WTC11 (cell line): ENCODE data around the gene CENPT. TPM values are rescaled to one million over a fixed set of nuclear protein-coding genes. Genes with fewer than 3 reads are reported as not detected.

Experiments
- ATAC-seq: fragments of 200-7000 bp; cut with Tn5 transposase; 2 replicates; pipeline ENCODE4 v1.10.0; 2021; ENCODE audit warnings: mild to moderate bottlenecking, moderate library complexity
- CTCF ChIA-PET: fragments of 300-600 bp; sonication (Branson Sonifier 250); formaldehyde crosslinking; loops from one replicate; lab custom pipeline; 2021; ENCODE audit warnings: antibody characterized with exemption; lab: Charles Lee
- POLR2A ChIA-PET: fragments of 350-600 bp; sonication (Branson Sonifier 250); formaldehyde crosslinking; loops from one replicate; lab custom pipeline; 2021; ENCODE audit warnings: antibody characterized with exemption; lab: Charles Lee
- DNase-seq: peaks from one replicate; pipeline ENCODE4 v3.0.0; 2021; ENCODE audit warnings: low spot score
- H3K27ac Mint-ChIP-seq: 2 replicates; pipeline ENCODE4 v1.8.0; 2021; ENCODE audit warnings: mixed read lengths
- H3K27me3 Mint-ChIP-seq: 2 replicates; pipeline ENCODE4 v1.8.0; 2021; ENCODE audit warnings: low read depth, mild to moderate bottlenecking, moderate library complexity, mixed read lengths
- H3K36me3 Mint-ChIP-seq: 2 replicates; pipeline ENCODE4 v1.8.0; 2021; ENCODE audit warnings: mixed read lengths
- H3K4me1 Mint-ChIP-seq: 2 replicates; pipeline ENCODE4 v1.8.0; 2022; ENCODE audit warnings: mixed read lengths
- H3K4me3 Mint-ChIP-seq: 2 replicates; pipeline ENCODE4 v1.8.0; 2021; ENCODE audit warnings: mild to moderate bottlenecking, moderate library complexity, mixed read lengths
- H3K9me3 Mint-ChIP-seq: 2 replicates; pipeline ENCODE4 v1.8.0; 2021; ENCODE audit warnings: mixed read lengths
- ESRRA ChIP-seq: sonication (generic); formaldehyde crosslinking; IDR thresholded peaks from 2 replicates; pipeline ENCODE4 v1.8.1; 2022; ENCODE audit warnings: mild to moderate bottlenecking, missing genetic modification reagents, borderline replicate concordance
- ETV6 ChIP-seq: sonication (generic); formaldehyde crosslinking; IDR thresholded peaks from 2 replicates; pipeline ENCODE4 v1.8.1; 2022; ENCODE audit warnings: mild to moderate bottlenecking, missing genetic modification reagents
- FOXK1 ChIP-seq: sonication (generic); formaldehyde crosslinking; IDR thresholded peaks from 2 replicates; pipeline ENCODE4 v1.8.0; 2022; ENCODE audit warnings: mild to moderate bottlenecking, moderate library complexity, missing genetic modification reagents
- FOXP1 ChIP-seq: sonication (generic); formaldehyde crosslinking; IDR thresholded peaks from 2 replicates; pipeline ENCODE4 v1.8.0; 2022; ENCODE audit warnings: missing genetic modification reagents, mild to moderate bottlenecking, moderate library complexity, borderline replicate concordance
- IRF2 ChIP-seq: sonication (generic); formaldehyde crosslinking; IDR thresholded peaks from 2 replicates; pipeline ENCODE4 v1.8.0; 2022; ENCODE audit warnings: low read depth, missing genetic modification reagents, borderline replicate concordance
- KAT7 ChIP-seq: sonication (generic); formaldehyde crosslinking; IDR thresholded peaks from 2 replicates; pipeline ENCODE4 v1.8.1; 2023; ENCODE audit warnings: missing genetic modification reagents, mild to moderate bottlenecking, borderline replicate concordance
- MYBL2 ChIP-seq: sonication (generic); formaldehyde crosslinking; IDR thresholded peaks from 2 replicates; pipeline ENCODE4 v1.8.1; 2023; ENCODE audit warnings: mild to moderate bottlenecking, moderate library complexity, missing genetic modification reagents
- NFATC4 ChIP-seq: fragments of 250-450 bp; sonication (Bioruptor Pico); IDR thresholded peaks from 2 replicates; pipeline ENCODE4 v1.9.0; 2021; ENCODE audit warnings: mild to moderate bottlenecking
- NR1H2 ChIP-seq: sonication (generic); formaldehyde crosslinking; IDR thresholded peaks from 2 replicates; pipeline ENCODE4 v1.9.0; 2021; ENCODE audit warnings: mild to moderate bottlenecking, moderate library complexity, missing genetic modification reagents
- SMAD3 ChIP-seq: sonication (generic); formaldehyde crosslinking; IDR thresholded peaks from 2 replicates; pipeline ENCODE4 v1.8.0; 2022; ENCODE audit warnings: missing genetic modification reagents, mild to moderate bottlenecking, borderline replicate concordance
- TCF7 ChIP-seq: sonication (generic); formaldehyde crosslinking; IDR thresholded peaks from 2 replicates; pipeline ENCODE4 v1.8.0; 2022; ENCODE audit warnings: mild to moderate bottlenecking, low read depth, missing genetic modification reagents, moderate library complexity
- TEAD1 ChIP-seq: sonication (generic); formaldehyde crosslinking; IDR thresholded peaks from 2 replicates; pipeline ENCODE4 v1.8.0; 2022; ENCODE audit warnings: mild to moderate bottlenecking, missing genetic modification reagents
- ZNF121 ChIP-seq: sonication (generic); formaldehyde crosslinking; IDR thresholded peaks from 2 replicates; pipeline ENCODE4 v1.8.0; 2023; ENCODE audit warnings: missing genetic modification reagents
- ZNF423 ChIP-seq: fragments of 250-450 bp; sonication (Bioruptor Pico); IDR thresholded peaks from 2 replicates; pipeline ENCODE4 v2.1.2; 2022; ENCODE audit warnings: mild to moderate bottlenecking, moderate library complexity
- total RNA-seq: library from RNA; stranded (reverse); gene quantifications from 3 replicates; pipeline ENCODE4 v1.2.3, GENCODE V29; 2021
- TF ChIP-seq, protein P1 (sequence below): sonication (generic); formaldehyde crosslinking; IDR thresholded peaks from 2 replicates; pipeline ENCODE4 v1.8.0; 2022; ENCODE audit warnings: mild to moderate bottlenecking, missing genetic modification reagents
- TF ChIP-seq, protein P2 (sequence below): fragments of 250-450 bp; sonication (Bioruptor Pico); IDR thresholded peaks from 2 replicates; pipeline ENCODE4 v1.8.0; 2021; ENCODE audit warnings: mild to moderate bottlenecking
- TF ChIP-seq, protein P3 (sequence below): sonication (generic); formaldehyde crosslinking; IDR thresholded peaks from 2 replicates; pipeline ENCODE4 v1.8.1; 2023; ENCODE audit warnings: mild to moderate bottlenecking, missing genetic modification reagents
- TF ChIP-seq, protein P4 (sequence below): sonication (generic); formaldehyde crosslinking; IDR thresholded peaks from 2 replicates; pipeline ENCODE4 v1.8.1; 2022; ENCODE audit warnings: low read depth, mild to moderate bottlenecking, moderate library complexity, missing genetic modification reagents, borderline replicate concordance
- TF ChIP-seq, protein P5 (sequence below): sonication (generic); formaldehyde crosslinking; IDR thresholded peaks from 2 replicates; pipeline ENCODE4 v1.8.1; 2023; ENCODE audit warnings: mild to moderate bottlenecking, missing genetic modification reagents
- TF ChIP-seq, protein P6 (sequence below): sonication (generic); formaldehyde crosslinking; IDR thresholded peaks from 2 replicates; pipeline ENCODE4 v1.8.1; 2023; ENCODE audit warnings: mild to moderate bottlenecking, missing genetic modification reagents, moderate library complexity
- TF ChIP-seq, protein P7 (sequence below): sonication (generic); formaldehyde crosslinking; IDR thresholded peaks from 2 replicates; pipeline ENCODE4 v1.8.0; 2022; ENCODE audit warnings: mild to moderate bottlenecking, missing genetic modification reagents
- TF ChIP-seq, protein P8 (sequence below): sonication (generic); formaldehyde crosslinking; IDR thresholded peaks from 2 replicates; pipeline ENCODE4 v1.8.1; 2023; ENCODE audit warnings: mild to moderate bottlenecking, moderate library complexity, missing genetic modification reagents

Gene CENPT
- total RNA-seq, 1 experiment from 2014 or later, result 58.3 TPM

DNA sequence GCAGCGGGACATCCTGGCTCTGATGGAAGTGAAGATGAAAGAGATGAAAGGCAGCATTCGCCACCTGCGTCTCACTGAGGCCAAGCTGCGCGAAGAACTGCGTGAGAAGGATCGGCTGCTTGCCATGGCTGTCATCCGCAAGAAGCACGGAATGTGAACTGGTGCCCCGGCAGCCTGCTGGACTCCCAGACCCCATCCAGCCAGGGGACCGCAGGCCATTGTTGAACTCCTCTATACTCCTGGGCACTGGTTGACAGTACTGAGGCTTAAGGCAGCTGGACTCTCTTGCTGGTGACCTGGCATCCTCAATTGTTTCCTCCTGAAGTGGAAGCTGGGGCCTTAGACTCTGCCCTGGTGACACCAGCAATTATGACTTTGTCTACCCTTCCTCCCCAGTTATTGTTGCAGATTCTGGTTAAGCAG lies 4.1 kb downstream of the CENPT start (continued):
- TF ChIP-seq, protein P1, sequence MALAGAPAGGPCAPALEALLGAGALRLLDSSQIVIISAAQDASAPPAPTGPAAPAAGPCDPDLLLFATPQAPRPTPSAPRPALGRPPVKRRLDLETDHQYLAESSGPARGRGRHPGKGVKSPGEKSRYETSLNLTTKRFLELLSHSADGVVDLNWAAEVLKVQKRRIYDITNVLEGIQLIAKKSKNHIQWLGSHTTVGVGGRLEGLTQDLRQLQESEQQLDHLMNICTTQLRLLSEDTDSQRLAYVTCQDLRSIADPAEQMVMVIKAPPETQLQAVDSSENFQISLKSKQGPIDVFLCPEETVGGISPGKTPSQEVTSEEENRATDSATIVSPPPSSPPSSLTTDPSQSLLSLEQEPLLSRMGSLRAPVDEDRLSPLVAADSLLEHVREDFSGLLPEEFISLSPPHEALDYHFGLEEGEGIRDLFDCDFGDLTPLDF (CRISPR knock-in tag), result no peak
- TF ChIP-seq, protein P2, sequence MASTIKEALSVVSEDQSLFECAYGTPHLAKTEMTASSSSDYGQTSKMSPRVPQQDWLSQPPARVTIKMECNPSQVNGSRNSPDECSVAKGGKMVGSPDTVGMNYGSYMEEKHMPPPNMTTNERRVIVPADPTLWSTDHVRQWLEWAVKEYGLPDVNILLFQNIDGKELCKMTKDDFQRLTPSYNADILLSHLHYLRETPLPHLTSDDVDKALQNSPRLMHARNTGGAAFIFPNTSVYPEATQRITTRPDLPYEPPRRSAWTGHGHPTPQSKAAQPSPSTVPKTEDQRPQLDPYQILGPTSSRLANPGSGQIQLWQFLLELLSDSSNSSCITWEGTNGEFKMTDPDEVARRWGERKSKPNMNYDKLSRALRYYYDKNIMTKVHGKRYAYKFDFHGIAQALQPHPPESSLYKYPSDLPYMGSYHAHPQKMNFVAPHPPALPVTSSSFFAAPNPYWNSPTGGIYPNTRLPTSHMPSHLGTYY, result no peak
- TF ChIP-seq ESRRA (CRISPR knock-in tag), result no peak

DNA sequence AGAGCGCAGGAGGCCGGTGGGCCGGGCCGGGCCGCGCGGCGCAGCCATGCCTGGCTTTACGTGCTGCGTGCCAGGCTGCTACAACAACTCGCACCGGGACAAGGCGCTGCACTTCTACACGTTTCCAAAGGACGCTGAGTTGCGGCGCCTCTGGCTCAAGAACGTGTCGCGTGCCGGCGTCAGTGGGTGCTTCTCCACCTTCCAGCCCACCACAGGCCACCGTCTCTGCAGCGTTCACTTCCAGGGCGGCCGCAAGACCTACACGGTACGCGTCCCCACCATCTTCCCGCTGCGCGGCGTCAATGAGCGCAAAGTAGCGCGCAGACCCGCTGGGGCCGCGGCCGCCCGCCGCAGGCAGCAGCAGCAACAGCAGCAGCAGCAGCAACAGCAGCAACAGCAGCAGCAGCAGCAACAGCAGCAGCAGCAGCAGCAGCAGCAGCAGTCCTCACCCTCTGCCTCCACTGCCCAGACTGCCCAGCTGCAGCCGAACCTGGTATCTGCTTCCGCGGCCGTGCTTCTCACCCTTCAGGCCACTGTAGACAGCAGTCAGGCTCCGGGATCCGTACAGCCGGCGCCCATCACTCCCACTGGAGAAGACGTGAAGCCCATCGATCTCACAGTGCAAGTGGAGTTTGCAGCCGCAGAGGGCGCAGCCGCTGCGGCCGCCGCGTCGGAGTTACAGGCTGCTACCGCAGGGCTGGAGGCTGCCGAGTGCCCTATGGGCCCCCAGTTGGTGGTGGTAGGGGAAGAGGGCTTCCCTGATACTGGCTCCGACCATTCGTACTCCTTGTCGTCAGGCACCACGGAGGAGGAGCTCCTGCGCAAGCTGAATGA lies 4.8 kb downstream of the CENPT start:
- POLR2A ChIA-PET, result interaction anchor here (1.5 kb wide), 1 partner anchor 26 kb away, joined by 4 read pairs; no protein-coding TSS in a partner anchor
- TF ChIP-seq, protein P3, sequence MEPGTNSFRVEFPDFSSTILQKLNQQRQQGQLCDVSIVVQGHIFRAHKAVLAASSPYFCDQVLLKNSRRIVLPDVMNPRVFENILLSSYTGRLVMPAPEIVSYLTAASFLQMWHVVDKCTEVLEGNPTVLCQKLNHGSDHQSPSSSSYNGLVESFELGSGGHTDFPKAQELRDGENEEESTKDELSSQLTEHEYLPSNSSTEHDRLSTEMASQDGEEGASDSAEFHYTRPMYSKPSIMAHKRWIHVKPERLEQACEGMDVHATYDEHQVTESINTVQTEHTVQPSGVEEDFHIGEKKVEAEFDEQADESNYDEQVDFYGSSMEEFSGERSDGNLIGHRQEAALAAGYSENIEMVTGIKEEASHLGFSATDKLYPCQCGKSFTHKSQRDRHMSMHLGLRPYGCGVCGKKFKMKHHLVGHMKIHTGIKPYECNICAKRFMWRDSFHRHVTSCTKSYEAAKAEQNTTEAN (CRISPR knock-in tag), result peak; percentile 55; the same call in 1 of the 2 replicates
- TF ChIP-seq ETV6 (CRISPR knock-in tag) (peak; percentile 85), TCF7 (CRISPR knock-in tag) (peak; percentile 70; the same call in 1 of the 2 replicates), FOXP1 (peak; percentile 76), FOXK1 (CRISPR knock-in tag) (peak; percentile 63), TEAD1 (CRISPR knock-in tag) (no peak), KAT7 (0 out of 2 replicates have a peak, but pooled peaks have one; percentile 62), IRF2 (CRISPR knock-in tag) (0 out of 2 replicates have a peak, but pooled peaks have one; percentile 48), ZNF423 (CRISPR knock-in tag) (no peak), NFATC4 (no peak), MYBL2 (CRISPR knock-in tag) (peak; percentile 36; the same call in 1 of the 2 replicates), SMAD3 (CRISPR knock-in tag) (0 out of 2 replicates have a peak, but pooled peaks have one; percentile 43), NR1H2 (CRISPR knock-in tag) (no peak), ZNF121 (no peak)
- TF ChIP-seq, protein P4, sequence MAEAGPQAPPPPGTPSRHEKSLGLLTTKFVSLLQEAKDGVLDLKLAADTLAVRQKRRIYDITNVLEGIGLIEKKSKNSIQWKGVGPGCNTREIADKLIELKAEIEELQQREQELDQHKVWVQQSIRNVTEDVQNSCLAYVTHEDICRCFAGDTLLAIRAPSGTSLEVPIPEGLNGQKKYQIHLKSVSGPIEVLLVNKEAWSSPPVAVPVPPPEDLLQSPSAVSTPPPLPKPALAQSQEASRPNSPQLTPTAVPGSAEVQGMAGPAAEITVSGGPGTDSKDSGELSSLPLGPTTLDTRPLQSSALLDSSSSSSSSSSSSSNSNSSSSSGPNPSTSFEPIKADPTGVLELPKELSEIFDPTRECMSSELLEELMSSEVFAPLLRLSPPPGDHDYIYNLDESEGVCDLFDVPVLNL (CRISPR knock-in tag), result 0 out of 2 replicates have a peak, but pooled peaks have one; percentile 19
- TF ChIP-seq, protein P5, sequence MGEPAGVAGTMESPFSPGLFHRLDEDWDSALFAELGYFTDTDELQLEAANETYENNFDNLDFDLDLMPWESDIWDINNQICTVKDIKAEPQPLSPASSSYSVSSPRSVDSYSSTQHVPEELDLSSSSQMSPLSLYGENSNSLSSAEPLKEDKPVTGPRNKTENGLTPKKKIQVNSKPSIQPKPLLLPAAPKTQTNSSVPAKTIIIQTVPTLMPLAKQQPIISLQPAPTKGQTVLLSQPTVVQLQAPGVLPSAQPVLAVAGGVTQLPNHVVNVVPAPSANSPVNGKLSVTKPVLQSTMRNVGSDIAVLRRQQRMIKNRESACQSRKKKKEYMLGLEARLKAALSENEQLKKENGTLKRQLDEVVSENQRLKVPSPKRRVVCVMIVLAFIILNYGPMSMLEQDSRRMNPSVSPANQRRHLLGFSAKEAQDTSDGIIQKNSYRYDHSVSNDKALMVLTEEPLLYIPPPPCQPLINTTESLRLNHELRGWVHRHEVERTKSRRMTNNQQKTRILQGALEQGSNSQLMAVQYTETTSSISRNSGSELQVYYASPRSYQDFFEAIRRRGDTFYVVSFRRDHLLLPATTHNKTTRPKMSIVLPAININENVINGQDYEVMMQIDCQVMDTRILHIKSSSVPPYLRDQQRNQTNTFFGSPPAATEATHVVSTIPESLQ (CRISPR knock-in tag), result no peak
- TF ChIP-seq, protein P6, sequence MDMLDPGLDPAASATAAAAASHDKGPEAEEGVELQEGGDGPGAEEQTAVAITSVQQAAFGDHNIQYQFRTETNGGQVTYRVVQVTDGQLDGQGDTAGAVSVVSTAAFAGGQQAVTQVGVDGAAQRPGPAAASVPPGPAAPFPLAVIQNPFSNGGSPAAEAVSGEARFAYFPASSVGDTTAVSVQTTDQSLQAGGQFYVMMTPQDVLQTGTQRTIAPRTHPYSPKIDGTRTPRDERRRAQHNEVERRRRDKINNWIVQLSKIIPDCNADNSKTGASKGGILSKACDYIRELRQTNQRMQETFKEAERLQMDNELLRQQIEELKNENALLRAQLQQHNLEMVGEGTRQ (CRISPR knock-in tag), result no peak
- TF ChIP-seq, protein P7, sequence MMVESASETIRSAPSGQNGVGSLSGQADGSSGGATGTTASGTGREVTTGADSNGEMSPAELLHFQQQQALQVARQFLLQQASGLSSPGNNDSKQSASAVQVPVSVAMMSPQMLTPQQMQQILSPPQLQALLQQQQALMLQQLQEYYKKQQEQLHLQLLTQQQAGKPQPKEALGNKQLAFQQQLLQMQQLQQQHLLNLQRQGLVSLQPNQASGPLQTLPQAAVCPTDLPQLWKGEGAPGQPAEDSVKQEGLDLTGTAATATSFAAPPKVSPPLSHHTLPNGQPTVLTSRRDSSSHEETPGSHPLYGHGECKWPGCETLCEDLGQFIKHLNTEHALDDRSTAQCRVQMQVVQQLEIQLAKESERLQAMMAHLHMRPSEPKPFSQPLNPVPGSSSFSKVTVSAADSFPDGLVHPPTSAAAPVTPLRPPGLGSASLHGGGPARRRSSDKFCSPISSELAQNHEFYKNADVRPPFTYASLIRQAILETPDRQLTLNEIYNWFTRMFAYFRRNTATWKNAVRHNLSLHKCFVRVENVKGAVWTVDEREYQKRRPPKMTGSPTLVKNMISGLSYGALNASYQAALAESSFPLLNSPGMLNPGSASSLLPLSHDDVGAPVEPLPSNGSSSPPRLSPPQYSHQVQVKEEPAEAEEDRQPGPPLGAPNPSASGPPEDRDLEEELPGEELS, result peak; percentile 82; the same call in 1 of the 2 replicates
- TF ChIP-seq, protein P8, sequence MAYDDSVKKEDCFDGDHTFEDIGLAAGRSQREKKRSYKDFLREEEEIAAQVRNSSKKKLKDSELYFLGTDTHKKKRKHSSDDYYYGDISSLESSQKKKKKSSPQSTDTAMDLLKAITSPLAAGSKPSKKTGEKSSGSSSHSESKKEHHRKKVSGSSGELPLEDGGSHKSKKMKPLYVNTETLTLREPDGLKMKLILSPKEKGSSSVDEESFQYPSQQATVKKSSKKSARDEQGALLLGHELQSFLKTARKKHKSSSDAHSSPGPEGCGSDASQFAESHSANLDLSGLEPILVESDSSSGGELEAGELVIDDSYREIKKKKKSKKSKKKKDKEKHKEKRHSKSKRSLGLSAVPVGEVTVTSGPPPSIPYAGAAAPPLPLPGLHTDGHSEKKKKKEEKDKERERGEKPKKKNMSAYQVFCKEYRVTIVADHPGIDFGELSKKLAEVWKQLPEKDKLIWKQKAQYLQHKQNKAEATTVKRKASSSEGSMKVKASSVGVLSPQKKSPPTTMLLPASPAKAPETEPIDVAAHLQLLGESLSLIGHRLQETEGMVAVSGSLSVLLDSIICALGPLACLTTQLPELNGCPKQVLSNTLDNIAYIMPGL (CRISPR knock-in tag), result peak; percentile 60; the same call in 1 of the 2 replicates

More for the DNA sequence above, 4.8 kb downstream of the CENPT start:
- Mint-ChIP-seq H3K36me3 (no peaks in the 10 kb centered on the region), H3K4me1 (peaks cover 43% of the 10 kb centered on the region), H3K4me3 (peak overlapping the region; percentile 94), H3K27me3 (no peaks in the 10 kb centered on the region), H3K9me3 (no peaks in the 10 kb centered on the region), H3K27ac (peak overlapping the region; percentile 91)
- CTCF ChIA-PET, result interaction anchor here (0.8 to 4.4 kb wide), 5 partner anchors 23 to 243 kb away, joined by 3 to 58 read pairs (median 16); partner anchors contain the start of genes NFATC3 and NRN1L
- ATAC-seq, result peak; percentile 1
- peak; percentile 59 for DNase-seq
